HG03342 (cell line): ENCODE measurements around the gene ARPP21.

Experiments
- ATAC-seq: cut with Tn5 transposase; IDR thresholded peaks from one replicate; pipeline ENCODE4 v1.9.1; 2021; ENCODE audit warnings: mild to moderate bottlenecking, moderate library complexity; ENCODE audit not compliant: unreplicated experiment

Gene ARPP21

GRCh38 chr3:35641331-35641730, 2.0 kb downstream of the ARPP21 start:
- ATAC-seq: no peak

GRCh38 chr3:35641920-35642527, 2.7 kb downstream of the ARPP21 start:
- ATAC-seq: no peak

- no peak for ATAC-seq
Measured at GRCh38 chr3:35643495-35643894, 4.2 kb downstream of the ARPP21 start.

GRCh38 chr3:35644451-35644850, 5.1 kb downstream of the ARPP21 start:
- no peak for ATAC-seq

GRCh38 chr3:35645189-35645588, 5.9 kb downstream of the ARPP21 start:
- no peak for ATAC-seq

- no peak for ATAC-seq
Measured at GRCh38 chr3:35646081-35646480, 6.8 kb downstream of the ARPP21 start.

GRCh38 chr3:35647461-35647860, 8.1 kb downstream of the ARPP21 start:
- no peak for ATAC-seq

GRCh38 chr3:35648347-35648746, 9.0 kb downstream of the ARPP21 start:
- no peak for ATAC-seq

- ATAC-seq: no peak
Measured at GRCh38 chr3:35649405-35649804, 10.1 kb downstream of the ARPP21 start.

- no peak for ATAC-seq
Measured at GRCh38 chr3:35651426-35651825, 12.1 kb downstream of the ARPP21 start.

GRCh38 chr3:35651851-35652250, 12.5 kb downstream of the ARPP21 start:
- no peak for ATAC-seq

- ATAC-seq: no peak
Measured at GRCh38 chr3:35653347-35653746, 14.0 kb downstream of the ARPP21 start.

GRCh38 chr3:35654476-35654875, 15.2 kb downstream of the ARPP21 start:
- no peak for ATAC-seq

- no peak for ATAC-seq
Measured at GRCh38 chr3:35658686-35659085, 19.4 kb downstream of the ARPP21 start.

GRCh38 chr3:35659768-35660167, 20.4 kb downstream of the ARPP21 start:
- no peak for ATAC-seq

- no peak for ATAC-seq
Measured at GRCh38 chr3:35663471-35663870, 24.1 kb downstream of the ARPP21 start.

GRCh38 chr3:35664460-35664919, 25.2 kb downstream of the ARPP21 start:
- peak; percentile 75 for ATAC-seq

- no peak for ATAC-seq
Measured at GRCh38 chr3:35665390-35666055, 26.2 kb downstream of the ARPP21 start.

- no peak for ATAC-seq
Measured at GRCh38 chr3:35666888-35667287, 27.6 kb downstream of the ARPP21 start.

GRCh38 chr3:35670408-35670965, 31.2 kb downstream of the ARPP21 start:
- no peak for ATAC-seq

GRCh38 chr3:35671483-35671882, 32.2 kb downstream of the ARPP21 start:
- ATAC-seq: no peak

GRCh38 chr3:35673017-35673416, 33.7 kb downstream of the ARPP21 start:
- no peak for ATAC-seq
